Fibroblast of lung (primary cell): ENCODE measurements around the gene STK26.
"Not testable (repeated sequence)": the region's sequence is repeated elsewhere in the genome, so short reads cannot be mapped to it uniquely, and the experiment has no call there.

Source experiments
- CTCF ChIP-seq, 2 donors: IDR thresholded peaks in 1 of 2; conservative IDR thresholded peaks in 1 of 2; 1 replicate in 1 of 2; 2 replicates in 1 of 2; pipeline ENCODE4 v1.5.1; 2011 to 2012; ENCODE audit warnings: low read length in 2 of 2, control low read depth in 1 of 2, inconsistent platforms in 1 of 2, low read depth in 1 of 2, mild to moderate bottlenecking in 1 of 2
- EZH2 ChIP-seq: IDR thresholded peaks from 2 replicates; pipeline ENCODE4 v1.5.1; 2012; ENCODE audit warnings: low read length, control low read depth, mild to moderate bottlenecking; ENCODE audit errors: missing control alignments

DNA sequence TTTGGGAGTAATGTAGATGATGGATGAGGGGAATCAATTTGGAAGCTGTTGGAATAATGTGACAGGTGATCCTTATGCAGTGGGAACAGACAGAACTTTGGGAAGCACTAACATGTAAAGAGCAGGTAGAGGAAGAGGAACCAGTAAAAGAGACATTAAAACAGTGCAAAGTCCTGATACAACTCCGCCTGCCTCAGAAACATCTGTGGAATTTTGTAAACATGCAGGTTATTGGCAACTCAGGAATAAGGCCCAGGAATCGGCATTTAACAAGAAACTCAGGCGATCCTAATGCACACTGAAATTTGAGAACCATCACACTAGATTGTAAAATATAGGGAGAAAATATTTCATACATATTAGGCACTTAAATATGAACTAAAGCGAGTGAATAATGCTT, 75.6 kb downstream of the STK26 start:
- TF ChIP-seq CTCF (conservative IDR thresholded peaks at IDR 0.05 in 1 of 2, IDR thresholded peaks at IDR 0.05 in 1 of 2; ENCODE audit: low read depth in 1 of 2, low read length in 2 of 2); EZH2: not testable (repeated sequence)
